Activated gamma-delta T cell treated with Interleukin-2 at 50 U/mL for 16 hours (primary cell): ENCODE data around the gene CD34.
"Not testable (repeated sequence)": the region's sequence is repeated elsewhere in the genome, so short reads cannot be mapped to it uniquely, and the experiment has no call there.

Source experiments
- DNase-seq: peaks from one replicate; pipeline ENCODE4 v3.0.0-alpha.2; 2020

Gene CD34

GRCh38 chr1:207925969-207926368, 15.0 kb upstream of the CD34 start:
- not testable (repeated sequence) for DNase-seq

DNA sequence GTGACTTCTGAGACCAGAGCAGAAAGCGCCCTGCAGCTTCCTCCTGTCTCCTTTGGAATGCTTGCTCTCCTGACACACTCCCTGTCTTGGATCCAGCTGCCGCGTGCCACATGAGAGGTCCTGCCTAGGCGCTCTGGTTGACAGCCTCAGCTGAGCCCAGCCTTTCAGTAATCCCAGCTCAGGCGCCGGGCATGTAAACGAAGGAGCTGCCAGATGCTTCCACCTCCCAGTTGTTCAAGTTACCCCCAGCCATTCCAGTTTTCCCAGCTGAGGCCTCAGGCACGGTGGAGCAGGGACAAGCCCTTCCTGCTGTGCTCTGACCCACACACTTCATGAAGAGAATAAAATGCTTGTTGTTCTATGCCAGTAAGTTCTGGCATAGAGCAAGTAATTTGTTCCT, 14.3 kb upstream of the CD34 start:
- DNase-seq, result no peak

GRCh38 chr1:207923561-207923960, 12.6 kb upstream of the CD34 start:
- DNase-seq, result no peak

- no peak for DNase-seq
Observed at GRCh38 chr1:207923121-207923520, 12.2 kb upstream of the CD34 start.

- DNase-seq, result no peak
Observed at GRCh38 chr1:207922554-207922953, 11.6 kb upstream of the CD34 start.

GRCh38 chr1:207921321-207921720, 10.4 kb upstream of the CD34 start:
- DNase-seq, result no peak

- no peak for DNase-seq
Observed at GRCh38 chr1:207920444-207921021, 9.6 kb upstream of the CD34 start.

GRCh38 chr1:207919523-207920170, 8.7 kb upstream of the CD34 start:
- DNase-seq, result no peak

DNA sequence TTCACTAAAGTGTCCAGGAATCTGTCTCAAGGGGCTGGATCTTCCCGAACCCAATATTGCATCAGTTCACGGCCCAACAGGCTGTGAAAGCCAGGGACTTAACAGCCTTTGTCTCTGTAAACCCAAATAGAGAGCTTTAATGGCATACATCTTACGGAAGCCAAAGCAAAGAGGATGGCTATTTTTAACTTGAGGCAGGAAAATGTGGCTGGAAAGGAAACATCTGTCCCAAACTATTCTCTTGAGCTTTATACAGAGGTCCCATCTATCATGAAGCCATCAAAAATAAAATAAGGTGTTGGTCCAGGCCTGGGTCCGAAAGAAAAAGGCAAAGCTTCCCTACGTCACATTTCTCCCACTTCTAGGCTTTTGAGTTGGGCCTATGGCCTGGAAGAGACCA, 7.7 kb upstream of the CD34 start:
- DNase-seq, result no peak

DNA sequence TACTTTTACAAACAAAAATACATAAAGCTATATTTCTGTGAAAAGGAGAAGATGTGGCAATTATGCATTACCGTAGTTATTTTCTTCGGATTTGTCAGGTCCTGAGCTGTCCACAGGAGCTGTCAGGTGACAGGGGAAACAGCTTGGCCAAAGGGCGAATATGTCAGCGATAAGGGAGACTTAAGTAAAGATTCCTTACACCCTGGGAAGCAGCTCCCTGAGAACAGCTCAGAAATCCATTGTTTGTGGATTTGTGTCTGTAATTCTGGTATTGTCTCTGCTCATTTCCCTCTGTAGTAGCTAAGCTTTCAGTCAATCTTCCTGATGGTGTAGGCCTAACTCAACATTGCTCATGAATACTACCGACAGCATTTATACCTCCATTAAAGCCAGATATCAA, 7.1 kb upstream of the CD34 start:
- DNase-seq, result no peak

GRCh38 chr1:207917080-207917479, 6.2 kb upstream of the CD34 start:
- no peak for DNase-seq

- no peak for DNase-seq
Observed at GRCh38 chr1:207913951-207914350, 3.0 kb upstream of the CD34 start.

DNA sequence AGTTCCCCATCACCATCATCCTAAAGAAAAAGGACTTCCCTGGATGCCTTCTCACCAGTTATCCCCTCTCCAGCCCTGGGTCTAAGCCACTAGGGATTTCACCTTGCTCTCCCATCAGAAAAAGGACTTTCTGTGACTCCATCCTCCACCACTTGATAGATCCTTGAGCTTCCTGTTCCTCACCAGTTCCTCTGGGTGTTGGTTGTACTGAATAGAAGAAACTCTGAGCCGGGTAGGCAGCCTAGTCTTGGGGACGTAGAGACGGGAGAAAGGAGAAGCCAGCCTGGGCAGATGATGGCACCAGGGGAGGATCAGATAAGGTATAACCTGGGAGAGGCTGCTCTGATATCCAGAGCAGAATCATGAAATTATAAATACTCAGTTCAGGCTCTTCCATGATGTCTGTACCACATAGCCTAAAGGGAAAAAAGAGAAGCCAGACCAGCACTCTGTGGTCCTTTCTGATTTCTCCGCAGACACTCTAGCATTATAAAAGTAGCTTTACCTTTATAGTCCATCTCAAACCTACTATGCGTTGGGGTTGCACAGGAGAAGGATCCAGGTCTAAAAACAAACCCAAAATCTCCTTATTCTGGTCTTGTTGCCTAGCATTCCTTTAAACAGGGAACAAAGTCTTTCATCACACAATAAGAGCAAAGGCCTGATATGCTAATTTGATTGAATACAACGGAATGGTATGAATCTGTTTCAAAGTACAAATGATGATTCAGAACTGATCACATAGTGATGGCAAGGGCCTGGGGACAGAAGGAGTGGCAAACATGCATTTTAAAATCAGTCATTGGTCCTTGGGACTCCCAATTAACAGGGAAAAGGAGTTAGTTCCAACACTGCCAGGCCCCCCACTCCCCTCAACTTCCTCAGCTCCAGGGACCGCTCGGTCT, 1.2 kb upstream of the CD34 start:
- no peak for DNase-seq

GRCh38 chr1:207909687-207910086, 1.2 kb downstream of the CD34 start:
- no peak for DNase-seq

- DNase-seq, result no peak
Observed at GRCh38 chr1:207908107-207908734, 2.7 kb downstream of the CD34 start.

DNA sequence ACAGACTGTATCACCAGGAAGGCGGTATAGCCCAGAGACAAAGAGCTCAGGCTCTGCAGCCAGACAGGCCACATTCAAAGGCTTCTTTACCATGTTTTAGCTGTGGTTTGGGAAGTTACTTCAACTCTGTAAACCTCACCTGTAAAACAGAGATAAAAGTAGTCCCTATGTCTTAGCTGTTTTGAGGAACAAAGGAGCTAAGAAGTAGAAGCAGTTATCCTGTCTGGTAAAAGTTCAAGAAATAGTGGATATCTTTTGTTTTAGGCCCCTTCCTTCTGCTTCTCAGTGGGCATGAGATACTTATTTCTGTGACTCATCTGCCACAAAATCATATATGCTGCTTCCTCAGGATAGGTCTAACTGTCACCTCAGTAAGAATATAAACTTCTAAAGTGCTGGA, 6.5 kb downstream of the CD34 start:
- DNase-seq, result no peak

- no peak for DNase-seq
Observed at GRCh38 chr1:207903767-207904166, 7.2 kb downstream of the CD34 start.

- DNase-seq, result no peak
Observed at GRCh38 chr1:207903053-207903452, 7.9 kb downstream of the CD34 start.

- DNase-seq, result no peak
Observed at GRCh38 chr1:207902566-207902965, 8.4 kb downstream of the CD34 start.

DNA sequence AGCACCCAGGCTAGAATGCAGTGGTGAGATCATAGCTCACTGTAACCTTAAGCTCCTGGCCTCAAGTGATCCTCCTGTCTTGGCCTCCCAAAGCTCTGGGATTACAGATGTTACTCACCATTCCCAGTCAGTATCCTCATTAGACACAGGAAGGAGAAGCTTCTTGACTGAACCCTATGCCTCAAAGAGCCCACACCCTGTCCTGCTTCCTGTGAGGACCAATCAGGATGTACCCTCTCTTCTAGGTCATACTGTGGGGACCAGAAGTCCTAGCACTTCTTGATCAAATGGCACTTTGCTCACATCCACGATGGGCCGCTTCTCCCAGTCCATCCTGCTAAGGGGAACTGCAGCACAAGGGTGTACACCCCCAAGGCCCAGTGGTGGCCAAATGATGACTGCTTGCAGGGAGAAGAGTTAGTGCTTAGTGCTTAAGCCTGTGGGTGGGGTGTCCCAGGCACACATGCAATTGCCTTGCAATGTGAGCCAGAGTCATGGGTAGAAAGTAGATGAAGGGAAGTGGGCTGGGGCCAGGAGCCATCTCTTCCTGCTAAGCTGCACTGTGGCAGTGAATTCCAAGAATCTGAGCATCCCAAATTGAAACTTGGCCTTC, 9.8 kb downstream of the CD34 start:
- DNase-seq, result no peak

DNA sequence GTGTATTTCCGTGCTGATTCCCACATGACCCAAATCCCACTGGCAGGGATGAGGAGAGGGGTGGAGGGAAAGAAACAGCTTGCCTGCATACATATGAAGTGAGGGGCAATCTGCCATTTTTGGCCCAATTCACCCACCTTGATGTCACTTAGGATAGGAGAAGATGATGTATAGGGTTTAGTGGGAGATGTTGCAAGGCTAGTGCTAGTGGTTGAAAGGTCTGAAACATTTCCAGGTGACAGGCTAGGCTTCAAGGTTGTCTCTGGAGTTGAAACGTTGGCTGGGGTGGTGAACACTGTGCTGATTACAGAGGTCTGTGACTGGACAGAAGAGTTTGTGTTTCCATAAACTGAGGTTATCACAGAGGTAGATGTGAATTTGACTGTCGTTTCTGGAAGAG, 12.1 kb downstream of the CD34 start:
- no peak for DNase-seq

DNA sequence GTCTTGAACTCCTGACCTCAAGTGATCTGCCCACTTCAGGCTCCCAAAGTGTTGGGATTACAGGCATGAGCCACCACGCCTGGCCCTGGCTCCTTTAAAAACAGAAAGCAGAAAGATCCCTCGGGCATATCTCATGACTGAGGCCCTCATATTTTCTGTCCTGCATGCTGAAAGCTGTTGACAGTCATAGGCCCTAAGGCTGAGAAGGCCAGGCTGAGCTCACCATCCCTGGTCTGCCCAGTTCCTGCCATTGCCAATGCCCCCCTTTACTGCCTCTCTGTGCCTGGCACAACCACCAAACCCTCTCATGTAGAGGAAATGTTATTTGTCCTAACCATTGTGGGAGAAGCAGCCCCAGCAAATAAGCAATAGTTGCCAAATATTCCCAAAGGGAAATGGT, 12.7 kb downstream of the CD34 start:
- no peak for DNase-seq

DNA sequence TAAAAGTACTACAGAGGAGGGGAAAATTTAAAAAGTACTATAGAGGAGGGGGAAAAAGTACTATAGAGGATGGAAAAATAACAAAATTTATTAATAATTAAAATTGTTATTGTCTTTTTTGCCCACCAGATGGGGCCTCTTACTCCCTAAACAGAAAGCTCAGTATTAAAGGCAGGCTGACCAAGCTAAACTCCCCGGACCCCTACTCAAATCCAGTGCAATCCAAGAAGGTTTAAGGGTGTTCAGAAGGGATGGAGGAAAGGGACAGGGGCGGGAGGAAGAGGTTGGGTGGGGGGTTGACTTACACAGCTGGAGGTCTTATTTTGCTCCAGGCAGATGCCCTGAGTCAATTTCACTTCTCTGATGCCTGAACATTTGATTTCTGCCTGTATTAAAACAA, 13.7 kb downstream of the CD34 start:
- no peak for DNase-seq
